Endothelial cell of umbilical vein (primary cell): ENCODE measurements around the gene DCP2. TPM values are rescaled to one million over a fixed set of nuclear protein-coding genes. Genes with fewer than 3 reads are reported as not detected.

Experiments
- BruUV-seq: library from RNA; stranded (reverse); fragments of 400-500 nt; replicated peaks from 2 replicates; lab custom pipeline; 2021; lab: Mats Ljungman, UMichigan
- CTCF ChIA-PET: fragments of 300-600, 350-600 bp; sonication (Branson Sonifier 250); formaldehyde crosslinking; loops from one replicate; lab custom pipeline; 2021; ENCODE audit warnings: antibody characterized with exemption, inconsistent platforms; lab: Charles Lee
- POLR2A ChIA-PET: fragments of 300-600, 350-600 bp; sonication (Branson Sonifier 250); formaldehyde crosslinking; loops from one replicate; lab custom pipeline; 2021; ENCODE audit warnings: antibody characterized with exemption, inconsistent platforms; lab: Charles Lee
- DNase-seq: peaks from one replicate; pipeline ENCODE4 v3.0.0-alpha.2; 2011; ENCODE audit warnings: low read depth, low spot score
- FAIRE-seq: peaks from 2 replicates; lab custom pipeline; 2011; peaks lifted over from hg19 to GRCh38; lab: Jason Lieb, UNC
- H2AFZ ChIP-seq: 2 replicates; pipeline ENCODE4 v1.6.0; 2012; ENCODE audit warnings: low read depth, low read length, control low read depth, inconsistent platforms
- H3K27ac ChIP-seq: 2 replicates; pipeline ENCODE4 v1.5.1; 2011; ENCODE audit warnings: low read depth, mild to moderate bottlenecking, control low read depth, low read length, moderate library complexity; ENCODE audit not compliant: insufficient read depth
- H3K27me3 ChIP-seq, 2 experiments: 2 replicates each; pipeline versions ENCODE4 v1.6.0 to v1.6.1; 2011; ENCODE audit warnings: low read length in 2 of 2, mixed read lengths in 1 of 2; ENCODE audit not compliant: control insufficient read depth in 2 of 2, insufficient read depth in 2 of 2
- H3K36me3 ChIP-seq, 2 experiments: 2 replicates in 1 of 2; 3 replicates in 1 of 2; pipeline ENCODE4 v1.5.1; 2011; ENCODE audit warnings: low read length in 2 of 2, mild to moderate bottlenecking in 1 of 2, moderate library complexity in 1 of 2; ENCODE audit not compliant: control insufficient read depth in 2 of 2, insufficient read depth in 2 of 2; ENCODE audit errors: extremely low read depth in 1 of 2
- H3K4me1 ChIP-seq: 3 replicates; pipeline ENCODE4 v1.5.1; 2011; ENCODE audit warnings: mild to moderate bottlenecking, low read length; ENCODE audit not compliant: control insufficient read depth, insufficient read depth; ENCODE audit errors: extremely low read depth
- H3K4me2 ChIP-seq: 2 replicates; pipeline ENCODE4 v1.6.1; 2011; ENCODE audit warnings: low read length, control low read depth, mixed read lengths; ENCODE audit not compliant: insufficient read depth
- H3K4me3 ChIP-seq, 3 experiments: fragments of 200-600 bp in 1 of 3; sonication (generic), shearing (Covaris generic) in 1 of 3; replicated peaks in 1 of 3; 2 replicates each; pipeline ENCODE4 v1.5.1; 2011 to 2016; ENCODE audit warnings: control low read depth in 3 of 3, low read length in 3 of 3, mild to moderate bottlenecking in 2 of 3, inconsistent platforms in 1 of 3, low read depth in 1 of 3, moderate library complexity in 1 of 3; ENCODE audit not compliant: insufficient read depth in 1 of 3
- H3K79me2 ChIP-seq: 2 replicates; pipeline ENCODE4 v1.6.0; 2012; ENCODE audit warnings: low read length, inconsistent platforms; ENCODE audit not compliant: control insufficient read depth, insufficient read depth
- H3K9ac ChIP-seq: replicated peaks from 2 replicates; pipeline ENCODE3; 2011; ENCODE audit warnings: low read length, control low read depth; ENCODE audit not compliant: insufficient read depth; ENCODE audit errors: extremely low read depth
- H3K9me1 ChIP-seq: replicated peaks from 3 replicates; pipeline ENCODE4 v1.6.0; 2011; ENCODE audit warnings: mild to moderate bottlenecking, low read length; ENCODE audit not compliant: control insufficient read depth, insufficient read depth; ENCODE audit errors: extremely low read depth
- H3K9me3 ChIP-seq: replicated peaks from 2 replicates; pipeline ENCODE4 v1.5.1; 2012; ENCODE audit warnings: low read length, inconsistent platforms; ENCODE audit not compliant: control insufficient read depth, insufficient read depth
- H4K20me1 ChIP-seq: replicated peaks from 2 replicates; pipeline ENCODE3; 2011; ENCODE audit warnings: mild to moderate bottlenecking, low read length; ENCODE audit not compliant: control insufficient read depth, insufficient read depth; ENCODE audit errors: extremely low read depth
- EZH2 ChIP-seq: IDR thresholded peaks from 2 replicates; pipeline ENCODE4 v1.6.1; 2012; ENCODE audit warnings: borderline replicate concordance, low read depth, mild to moderate bottlenecking, moderate library complexity, low read length, inconsistent platforms; ENCODE audit not compliant: severe bottlenecking
- FOS ChIP-seq: IDR thresholded peaks from 2 replicates; pipeline ENCODE4 v1.6.1; 2011; ENCODE audit warnings: mild to moderate bottlenecking, low read length, moderate library complexity, borderline replicate concordance; ENCODE audit not compliant: insufficient read depth
- GATA2 ChIP-seq: IDR thresholded peaks from 2 replicates; pipeline ENCODE4 v1.7.0; 2011; ENCODE audit warnings: low read depth, mild to moderate bottlenecking, moderate library complexity, mixed read lengths, low read length; ENCODE audit not compliant: insufficient read length, insufficient read depth
- JUN ChIP-seq: IDR thresholded peaks from 2 replicates; pipeline ENCODE4 v1.6.1; 2011; ENCODE audit warnings: borderline replicate concordance, low read depth; ENCODE audit not compliant: insufficient read length, insufficient read depth
- dilution Hi-C: fragments of 300-500 bp; cut with MboI; formaldehyde crosslinking; loops from one replicate; pipeline ENCODE4 v1.15.0; 2019; ENCODE audit warnings: low sequenced_read_pairs; ENCODE audit not compliant: extremely low pct_ligation_motif_present
- intact Hi-C: fragments of 100-400 bp; cut with micrococcal nuclease; formaldehyde crosslinking; loops from one replicate; pipeline ENCODE4 v1.10.0; 2022
- polyA plus RNA-seq, 4 experiments: library from polyadenylated mRNA; depleted of rRNA in 3 of 4; stranded (reverse) in 3 of 4; unstranded in 1 of 4; fragments of >200 nt; gene quantifications; 2 replicates each; pipeline versions ENCODE4 v1.2.1 to v1.2.3, GENCODE V29; 2011 to 2012; ENCODE audit warnings: missing spikeins in 1 of 4
- total RNA-seq: library from RNA; stranded (reverse); gene quantifications from 2 replicates; pipeline ENCODE4 v1.2.3, GENCODE V29; 2021
- TF ChIP-seq, protein P1 (sequence below), 2 donors: IDR thresholded peaks; 1 replicate in 1 of 2; 2 replicates in 1 of 2; pipeline ENCODE4 v1.5.1; 2011; ENCODE audit warnings: low read length in 2 of 2, mild to moderate bottlenecking in 2 of 2, moderate library complexity in 2 of 2, control low read depth in 1 of 2, inconsistent platforms in 1 of 2, low read depth in 1 of 2; ENCODE audit not compliant: insufficient read depth in 1 of 2; ENCODE audit errors: extremely low read depth in 1 of 2

DCP2 gene
- total and polyA plus RNA-seq, 2 donors (not counting 3 experiments of a cell fraction or from before 2014, with no cell fraction given): 11.3 to 60.0 TPM

GRCh38 chr5:112965733-112966306 is 10.8 kb upstream of the DCP2 start:
- BruUV-seq: no TSS peak
- DNase-seq (no peak), FAIRE-seq (no peak)
- Histone ChIP-seq H3K4me2 (no peak overlapping the region), H3K9me3 (no peaks in the 10 kb centered on the region), H2AFZ (no peak overlapping the region), H3K4me3 (no peak overlapping the region), H3K27ac (no peak overlapping the region), H3K4me1 (peaks cover 4% of the 10 kb centered on the region), H3K79me2 (no peaks in the 10 kb centered on the region), H4K20me1 (no peaks in the 10 kb centered on the region), H3K27me3 (no peaks in the 10 kb centered on the region), H3K9me1 (no peaks in the 10 kb centered on the region), H3K9ac (no peak overlapping the region), H3K36me3 (no peaks in the 10 kb centered on the region)
- ChIA-PET POLR2A (no interaction called here), CTCF (interaction anchor here (1.3 kb wide), 1 partner anchor 415 kb away, joined by 3 read pairs; no protein-coding TSS in a partner anchor)
- TF ChIP-seq, protein P1, sequence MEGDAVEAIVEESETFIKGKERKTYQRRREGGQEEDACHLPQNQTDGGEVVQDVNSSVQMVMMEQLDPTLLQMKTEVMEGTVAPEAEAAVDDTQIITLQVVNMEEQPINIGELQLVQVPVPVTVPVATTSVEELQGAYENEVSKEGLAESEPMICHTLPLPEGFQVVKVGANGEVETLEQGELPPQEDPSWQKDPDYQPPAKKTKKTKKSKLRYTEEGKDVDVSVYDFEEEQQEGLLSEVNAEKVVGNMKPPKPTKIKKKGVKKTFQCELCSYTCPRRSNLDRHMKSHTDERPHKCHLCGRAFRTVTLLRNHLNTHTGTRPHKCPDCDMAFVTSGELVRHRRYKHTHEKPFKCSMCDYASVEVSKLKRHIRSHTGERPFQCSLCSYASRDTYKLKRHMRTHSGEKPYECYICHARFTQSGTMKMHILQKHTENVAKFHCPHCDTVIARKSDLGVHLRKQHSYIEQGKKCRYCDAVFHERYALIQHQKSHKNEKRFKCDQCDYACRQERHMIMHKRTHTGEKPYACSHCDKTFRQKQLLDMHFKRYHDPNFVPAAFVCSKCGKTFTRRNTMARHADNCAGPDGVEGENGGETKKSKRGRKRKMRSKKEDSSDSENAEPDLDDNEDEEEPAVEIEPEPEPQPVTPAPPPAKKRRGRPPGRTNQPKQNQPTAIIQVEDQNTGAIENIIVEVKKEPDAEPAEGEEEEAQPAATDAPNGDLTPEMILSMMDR (IDR thresholded peaks at IDR 0.05; ENCODE audit: extremely low read depth in 1 of 2, insufficient read depth in 1 of 2, low read depth in 1 of 2, low read length in 2 of 2): no peak
- TF ChIP-seq EZH2 (no peak), GATA2 (no peak), JUN (no peak), FOS (no peak)
- dilution Hi-C loops: no loop called here
- intact Hi-C loops: loop anchor here (2.0 kb wide), 1 partner anchor 105 kb away; the partner anchor contains the start of gene SRP19
